ENCODE measurements around the gene VAV2.

Gene VAV2

DNA sequence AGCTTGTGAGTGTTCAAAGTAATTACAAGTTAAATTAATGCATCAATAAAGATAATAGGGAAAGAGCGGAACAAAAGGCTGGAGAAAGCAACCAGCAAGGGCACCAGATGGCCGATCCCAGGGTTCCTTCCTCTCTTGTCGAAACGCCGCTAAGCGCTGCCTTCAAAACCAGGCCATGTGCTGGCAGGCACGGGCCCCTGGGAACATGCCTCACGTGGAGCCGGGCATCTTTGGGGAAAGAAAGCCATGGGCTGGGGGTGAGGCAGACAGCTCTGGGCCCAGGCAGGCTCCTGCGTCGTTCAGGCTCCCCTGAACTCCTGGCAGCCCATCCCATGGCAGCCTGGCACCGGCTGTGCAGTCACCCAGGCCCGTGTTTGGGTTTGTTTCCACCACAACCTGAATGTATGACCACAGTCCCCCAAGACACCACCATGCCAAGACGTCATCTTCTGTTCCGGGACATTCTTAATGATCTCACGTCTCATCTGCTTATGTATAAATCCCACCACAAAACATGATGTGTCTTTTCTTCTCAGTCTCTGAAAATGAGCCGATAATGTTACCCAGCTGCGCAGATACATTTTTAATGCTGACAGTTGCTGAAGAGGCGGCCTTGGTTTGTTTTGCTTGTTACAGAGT is 143.5 kb downstream of the VAV2 start:
- DNase-seq: no peak

GRCh38 chr9:133846483-133847090 is 145.5 kb downstream of the VAV2 start:
- DNase-seq: no peak

GRCh38 chr9:133845440-133845839 is 146.7 kb downstream of the VAV2 start:
- DNase-seq: no peak

- DNase-seq: no peak
These were observed 147.2 kb downstream of the VAV2 start for GRCh38 chr9:133844881-133845410.

DNA sequence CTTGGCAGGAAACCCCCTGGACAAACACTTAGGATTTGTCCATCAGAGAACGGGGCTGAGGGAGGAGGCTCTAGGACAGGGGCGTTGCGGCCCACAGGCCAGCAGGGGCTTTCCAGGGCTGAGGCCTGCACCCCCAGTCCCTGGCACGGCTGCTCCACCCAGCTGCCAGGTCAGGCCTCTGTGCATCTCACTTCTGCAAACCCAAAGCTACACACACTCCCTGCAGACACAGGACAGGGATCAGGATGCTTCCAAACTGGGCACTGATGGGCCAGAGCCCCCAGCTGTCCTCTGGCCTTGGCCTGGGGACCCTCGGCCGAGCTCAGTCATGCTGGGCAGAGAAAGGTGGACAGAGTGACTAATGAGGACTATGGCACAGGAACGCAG is 147.7 kb downstream of the VAV2 start:
- DNase-seq: no peak

- DNase-seq: no peak
These were observed 148.2 kb downstream of the VAV2 start for GRCh38 chr9:133843751-133844397.

- DNase-seq: no peak
These were observed 148.9 kb downstream of the VAV2 start for GRCh38 chr9:133843250-133843649.

GRCh38 chr9:133842721-133843227 is 149.3 kb downstream of the VAV2 start:
- DNase-seq: no peak

- no peak for DNase-seq
These were observed 149.9 kb downstream of the VAV2 start for GRCh38 chr9:133842174-133842573.

GRCh38 chr9:133841167-133841812 is 150.8 kb downstream of the VAV2 start:
- DNase-seq: no peak

DNA sequence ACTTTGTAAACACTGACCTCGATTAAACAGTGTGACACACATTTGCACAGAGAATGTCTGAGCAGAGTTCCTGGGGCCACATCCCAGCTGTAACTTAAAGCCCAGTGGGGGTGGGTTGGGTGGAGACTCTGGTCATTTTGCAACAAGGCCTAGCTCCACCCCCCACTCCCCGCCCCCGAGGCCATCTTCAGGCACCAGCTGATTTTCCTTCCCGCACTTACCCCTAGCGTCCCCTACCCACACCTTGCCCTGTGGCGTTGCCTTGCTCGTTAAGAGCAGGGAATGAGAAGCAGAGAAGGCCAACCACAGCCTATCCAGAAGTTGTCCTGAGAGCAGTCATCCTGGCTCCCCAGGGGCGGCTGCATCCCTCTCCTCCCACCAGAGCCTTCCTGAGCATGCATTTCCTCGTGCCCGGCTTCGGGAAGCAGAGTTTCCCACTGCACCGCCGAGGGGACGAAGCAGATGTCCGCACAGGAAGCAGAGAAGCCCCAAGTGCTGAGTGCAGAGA is 152.2 kb downstream of the VAV2 start:
- DNase-seq: no peak

GRCh38 chr9:133838859-133839507 is 153.1 kb downstream of the VAV2 start:
- no peak for DNase-seq

- no peak for DNase-seq
These were observed 154.2 kb downstream of the VAV2 start for GRCh38 chr9:133837627-133838597.

- no peak for DNase-seq
These were observed 155.3 kb downstream of the VAV2 start for GRCh38 chr9:133836818-133837217.

DNA sequence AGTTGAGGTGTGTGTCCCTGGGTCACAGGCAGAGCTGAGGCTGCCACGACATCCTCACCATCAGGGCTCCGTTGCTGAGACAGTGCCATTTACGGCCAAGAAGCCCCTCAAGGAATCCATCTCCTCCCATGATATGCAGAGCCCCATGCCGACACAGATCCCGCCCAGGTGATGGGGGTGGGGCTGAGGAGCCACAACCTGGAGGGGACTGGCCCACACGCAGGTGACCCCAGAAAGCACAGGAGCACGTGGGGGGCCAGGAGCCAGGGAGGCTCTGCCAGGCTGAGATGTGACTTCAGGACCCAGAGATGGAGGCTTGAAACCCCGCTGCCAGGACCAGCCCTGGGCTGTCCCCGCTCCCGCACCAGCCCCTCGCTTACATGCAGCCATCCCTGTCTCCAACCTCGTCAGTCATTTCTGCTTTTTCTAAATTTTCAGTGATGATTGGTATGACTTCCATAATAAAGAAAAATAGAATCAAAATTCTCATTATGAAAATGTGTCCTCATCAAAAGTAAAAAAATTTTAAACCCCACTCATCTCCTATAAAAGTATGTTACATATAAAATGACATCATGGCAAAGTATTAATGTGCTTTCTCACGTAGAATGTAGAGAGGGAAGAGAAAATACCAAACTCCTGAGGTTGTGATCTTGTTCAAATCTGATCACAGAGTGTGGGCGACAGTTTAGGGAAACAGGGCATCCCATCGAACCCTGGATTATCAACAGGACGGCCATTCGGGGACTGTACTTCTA is 155.9 kb downstream of the VAV2 start:
- no peak for DNase-seq

GRCh38 chr9:133835262-133835901 is 156.7 kb downstream of the VAV2 start:
- no peak for DNase-seq

- DNase-seq: no peak
These were observed 157.8 kb downstream of the VAV2 start for GRCh38 chr9:133834080-133834976.

GRCh38 chr9:133833388-133834025 is 158.6 kb downstream of the VAV2 start:
- no peak for DNase-seq

DNA sequence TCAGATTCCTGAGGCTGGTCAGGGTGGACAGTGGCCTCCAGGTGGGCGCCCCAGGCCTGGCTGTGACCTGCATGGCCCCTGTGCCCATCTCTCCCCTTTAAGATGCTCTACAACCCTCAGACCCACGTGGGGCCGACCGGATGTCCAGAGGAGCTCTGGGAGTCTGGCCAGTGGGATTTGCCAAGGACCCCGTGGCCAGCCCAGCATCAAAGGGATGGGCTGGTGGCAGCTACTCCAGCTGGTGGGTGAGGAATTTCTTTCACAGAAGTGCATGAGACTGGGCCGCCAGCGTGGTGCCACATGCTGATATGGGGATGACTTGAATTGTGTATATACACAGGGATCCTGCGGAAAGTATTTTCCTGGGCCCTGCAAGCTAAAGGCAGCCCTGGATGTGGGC is 159.2 kb downstream of the VAV2 start:
- DNase-seq: no peak

Data from stimulated activated CD4-positive, alpha-beta T cell treated with anti-CD3 and anti-CD28 coated beads, Interleukin-4, amount 100 ng/mL, for 4 hours (primary cell).